ENCODE data around the gene PHF12. TPM values are rescaled to one million over a fixed set of nuclear protein-coding genes. Genes with fewer than 3 reads are reported as not detected.

Gene PHF12
- total and polyA plus RNA-seq, 5 experiments from 2014 or later: 5.2 to 124 (median 12.0) TPM

GRCh38 chr17:28972437-28972836 lies 21.1 kb upstream of the PHF12 start:
- ATAC-seq (no peak), DNase-seq (no peak)
- Mint-ChIP-seq H3K9me3 (no peaks in the 10 kb centered on the region), H3K4me1 (peaks cover 0 to 1% (median 0%) of the 10 kb centered on the region in 4 donors), H3K27ac (peak overlapping the region in 1 of 10 donors; percentile 68), H3K36me3 (no peaks in the 10 kb centered on the region), H3K27me3 (peaks cover 0 to 3% (median 0%) of the 10 kb centered on the region in 5 donors), H3K4me3 (no peak overlapping the region)
- POLR2A ChIA-PET: no interaction called here

GRCh38 chr17:28970879-28971278 lies 19.6 kb upstream of the PHF12 start:
- Mint-ChIP-seq H3K9me3 (no peaks in the 10 kb centered on the region), H3K27ac (peak overlapping the region in 2 of 10 donors; percentile 54 to 77), H3K27me3 (peaks cover 0 to 3% (median 0%) of the 10 kb centered on the region in 5 donors), H3K36me3 (no peaks in the 10 kb centered on the region), H3K4me1 (peaks cover 0 to 4% (median under 1%) of the 10 kb centered on the region in 4 donors), H3K4me3 (no peak overlapping the region)
- POLR2A ChIA-PET: no interaction called here
- ATAC-seq: no peak
- no peak for DNase-seq

- POLR2A ChIA-PET: no interaction called here
- H3K27ac Mint-ChIP-seq: peak overlapping the region in 1 of 10 donors; percentile 77
Observed at GRCh38 chr17:28969706-28970393, 18.5 kb upstream of the PHF12 start.

GRCh38 chr17:28968914-28969295 lies 17.6 kb upstream of the PHF12 start:
- Mint-ChIP-seq H3K36me3 (no peaks in the 10 kb centered on the region), H3K27me3 (peaks cover 0 to 14% (median 4%) of the 10 kb centered on the region in 5 donors), H3K9me3 (no peaks in the 10 kb centered on the region), H3K27ac (peak overlapping the region in 1 of 10 donors; percentile 36), H3K4me3 (no peak overlapping the region), H3K4me1 (peaks cover 0 to 7% (median under 1%) of the 10 kb centered on the region in 4 donors)
- POLR2A ChIA-PET: no interaction called here
- no peak for ATAC-seq
- DNase-seq: no peak

More at GRCh38 chr17:28969706-28970393, 18.5 kb upstream of the PHF12 start:
- Mint-ChIP-seq H3K36me3 (no peaks in the 10 kb centered on the region), H3K9me3 (no peaks in the 10 kb centered on the region), H3K4me1 (peaks cover 0 to 7% (median under 1%) of the 10 kb centered on the region in 4 donors), H3K27me3 (peaks cover 0 to 6% (median 0%) of the 10 kb centered on the region in 5 donors), H3K4me3 (no peak overlapping the region)
- ATAC-seq: no peak
- DNase-seq: no peak

GRCh38 chr17:28968231-28968913 lies 17.1 kb upstream of the PHF12 start:
- Mint-ChIP-seq H3K36me3 (no peaks in the 10 kb centered on the region), H3K27ac (peak overlapping the region in 1 of 10 donors; percentile 36), H3K9me3 (no peaks in the 10 kb centered on the region), H3K27me3 (peaks cover 0 to 20% (median 8%) of the 10 kb centered on the region in 5 donors), H3K4me3 (no peak overlapping the region), H3K4me1 (peaks cover 0 to 7% (median under 1%) of the 10 kb centered on the region in 4 donors)
- POLR2A ChIA-PET: no interaction called here
- ATAC-seq (no peak), DNase-seq (peak in 1 of 10 donors; percentile 45)

GRCh38 chr17:28967221-28968135 lies 16.2 kb upstream of the PHF12 start:
- H3K27ac Mint-ChIP-seq: peak overlapping the region in 2 of 10 donors; percentile 19 to 43
- H3K36me3 Mint-ChIP-seq: no peaks in the 10 kb centered on the region
- H3K27me3 Mint-ChIP-seq: peaks cover 3 to 23% (median 13%) of the 10 kb centered on the region in 5 donors
- H3K4me3 Mint-ChIP-seq: no peak overlapping the region
- peak in 1 of 10 donors; percentile 38 for DNase-seq
- H3K9me3 Mint-ChIP-seq: no peaks in the 10 kb centered on the region
- peaks cover 0 to 7% (median under 1%) of the 10 kb centered on the region in 4 donors for H3K4me1 Mint-ChIP-seq
- no peak for ATAC-seq
- POLR2A ChIA-PET: no interaction called here

- DNase-seq: peak in 1 of 10 donors; percentile 53
- no peak overlapping the region for H3K4me3 Mint-ChIP-seq
- H3K27ac Mint-ChIP-seq: peak overlapping the region in 1 of 10 donors; percentile 37
- peaks cover 5 to 23% (median 10%) of the 10 kb centered on the region in 5 donors for H3K27me3 Mint-ChIP-seq
- no peaks in the 10 kb centered on the region for H3K9me3 Mint-ChIP-seq
- POLR2A ChIA-PET: interaction anchor here (0.9 kb wide), 1 partner anchor 152 kb away, joined by 5 read pairs; no protein-coding TSS in a partner anchor
- peaks cover 0 to 3% (median 0%) of the 10 kb centered on the region in 3 donors for H3K36me3 Mint-ChIP-seq
- H3K4me1 Mint-ChIP-seq: peaks cover 0 to 7% (median under 1%) of the 10 kb centered on the region in 4 donors
- no peak for ATAC-seq
Observed at GRCh38 chr17:28963841-28964240, 12.5 kb upstream of the PHF12 start.

- Mint-ChIP-seq H3K9me3 (no peaks in the 10 kb centered on the region), H3K27ac (no peak overlapping the region), H3K4me1 (peaks cover 0 to 7% (median under 1%) of the 10 kb centered on the region in 4 donors), H3K27me3 (peaks cover 5 to 23% (median 10%) of the 10 kb centered on the region in 5 donors), H3K4me3 (no peak overlapping the region), H3K36me3 (peaks cover 0 to 3% (median 0%) of the 10 kb centered on the region in 3 donors)
- ATAC-seq (no peak), DNase-seq (peak in 1 of 10 donors; percentile 24)
- POLR2A ChIA-PET: no interaction called here
Observed at GRCh38 chr17:28963055-28963611, 11.8 kb upstream of the PHF12 start.

GRCh38 chr17:28961391-28961790 lies 10.1 kb upstream of the PHF12 start:
- POLR2A ChIA-PET: no interaction called here
- peak overlapping the region in 1 of 10 donors; percentile 44 for H3K27ac Mint-ChIP-seq

GRCh38 chr17:28960256-28961061 lies 9.1 kb upstream of the PHF12 start:
- no peaks in the 10 kb centered on the region for H3K9me3 Mint-ChIP-seq
- POLR2A ChIA-PET: interaction anchor here (1.2 kb wide), 1 partner anchor 9 kb away, joined by 3 read pairs; the partner anchor contains the start of gene PHF12
- H3K36me3 Mint-ChIP-seq: peaks cover 0 to 3% (median 0%) of the 10 kb centered on the region in 3 donors
- no peak overlapping the region for H3K27ac Mint-ChIP-seq
- ATAC-seq (no peak), DNase-seq (peak in 1 of 10 donors; percentile 37)
- H3K4me1 Mint-ChIP-seq: peaks cover 0 to 1% (median under 1%) of the 10 kb centered on the region in 4 donors
- peaks cover 5 to 20% (median 10%) of the 10 kb centered on the region in 5 donors for H3K27me3 Mint-ChIP-seq
- H3K4me3 Mint-ChIP-seq: no peak overlapping the region

More at GRCh38 chr17:28961391-28961790, 10.1 kb upstream of the PHF12 start:
- DNase-seq (peak in 1 of 10 donors; percentile 41), ATAC-seq (no peak)
- no peak overlapping the region for H3K4me3 Mint-ChIP-seq
- H3K36me3 Mint-ChIP-seq: peaks cover 0 to 3% (median 0%) of the 10 kb centered on the region in 3 donors
- H3K4me1 Mint-ChIP-seq: peaks cover 0 to 4% (median under 1%) of the 10 kb centered on the region in 4 donors
- H3K27me3 Mint-ChIP-seq: peaks cover 5 to 23% (median 10%) of the 10 kb centered on the region in 5 donors
- H3K9me3 Mint-ChIP-seq: no peaks in the 10 kb centered on the region

GRCh38 chr17:28959471-28959871 lies 8.2 kb upstream of the PHF12 start:
- POLR2A ChIA-PET: no interaction called here
- DNase-seq (peak in 1 of 10 donors; percentile 62), ATAC-seq (no peak)
- H3K4me3 Mint-ChIP-seq: no peak overlapping the region
- peaks cover 0 to 1% (median 0%) of the 10 kb centered on the region in 4 donors for H3K4me1 Mint-ChIP-seq
- H3K27me3 Mint-ChIP-seq: peaks cover 4 to 16% (median 10%) of the 10 kb centered on the region in 5 donors
- H3K9me3 Mint-ChIP-seq: no peaks in the 10 kb centered on the region
- H3K36me3 Mint-ChIP-seq: peaks cover 0 to 3% (median 0%) of the 10 kb centered on the region in 3 donors
- H3K27ac Mint-ChIP-seq: no peak overlapping the region

All from naive thymus-derived CD8-positive, alpha-beta T cell (primary cell).